Measurements from ENCODE around the gene ZBTB24. TPM values are rescaled to one million over a fixed set of nuclear protein-coding genes. Genes with fewer than 3 reads are reported as not detected.

The ZBTB24 gene
- total RNA-seq, 1 donor from 2014 or later, result 5.1 TPM

DNA sequence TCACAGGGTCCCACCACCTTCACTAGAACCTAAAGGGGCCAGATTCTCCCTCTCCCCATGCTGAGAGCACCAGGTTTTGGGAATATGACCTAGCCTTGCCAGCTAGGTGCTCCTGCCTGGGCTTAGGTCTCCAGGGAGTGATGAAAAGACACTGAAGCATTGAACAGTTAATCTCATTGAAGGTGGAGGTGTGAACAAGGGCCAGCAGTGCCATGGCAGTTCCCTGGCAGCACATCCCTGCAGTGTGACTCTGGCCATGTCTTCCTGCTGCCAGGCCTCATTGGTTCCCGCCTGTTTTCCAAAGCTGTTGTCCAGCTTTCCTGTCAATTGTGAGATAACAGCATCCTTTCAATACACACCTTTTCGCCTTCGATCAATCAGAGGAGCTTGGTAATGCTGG is 53.5 kb downstream of the ZBTB24 start:
- Mint-ChIP-seq H3K4me3 (ENCODE audit: unreplicated experiment) (no peak overlapping the region), H3K9me3 (ENCODE audit: unreplicated experiment) (no peaks in the 10 kb centered on the region), H3K27ac (ENCODE audit: unreplicated experiment) (no peak overlapping the region), H3K4me1 (ENCODE audit: unreplicated experiment) (no peaks in the 10 kb centered on the region), H3K36me3 (ENCODE audit: low read depth, unreplicated experiment) (no peaks in the 10 kb centered on the region), H3K27me3 (ENCODE audit: unreplicated experiment) (no peaks in the 10 kb centered on the region)
- TF ChIP-seq, protein P1, sequence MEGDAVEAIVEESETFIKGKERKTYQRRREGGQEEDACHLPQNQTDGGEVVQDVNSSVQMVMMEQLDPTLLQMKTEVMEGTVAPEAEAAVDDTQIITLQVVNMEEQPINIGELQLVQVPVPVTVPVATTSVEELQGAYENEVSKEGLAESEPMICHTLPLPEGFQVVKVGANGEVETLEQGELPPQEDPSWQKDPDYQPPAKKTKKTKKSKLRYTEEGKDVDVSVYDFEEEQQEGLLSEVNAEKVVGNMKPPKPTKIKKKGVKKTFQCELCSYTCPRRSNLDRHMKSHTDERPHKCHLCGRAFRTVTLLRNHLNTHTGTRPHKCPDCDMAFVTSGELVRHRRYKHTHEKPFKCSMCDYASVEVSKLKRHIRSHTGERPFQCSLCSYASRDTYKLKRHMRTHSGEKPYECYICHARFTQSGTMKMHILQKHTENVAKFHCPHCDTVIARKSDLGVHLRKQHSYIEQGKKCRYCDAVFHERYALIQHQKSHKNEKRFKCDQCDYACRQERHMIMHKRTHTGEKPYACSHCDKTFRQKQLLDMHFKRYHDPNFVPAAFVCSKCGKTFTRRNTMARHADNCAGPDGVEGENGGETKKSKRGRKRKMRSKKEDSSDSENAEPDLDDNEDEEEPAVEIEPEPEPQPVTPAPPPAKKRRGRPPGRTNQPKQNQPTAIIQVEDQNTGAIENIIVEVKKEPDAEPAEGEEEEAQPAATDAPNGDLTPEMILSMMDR (IDR thresholded peaks at IDR 0.05; ENCODE audit: unreplicated experiment), result no peak
- DNase-seq (ENCODE audit: low spot score), result no peak

DNA sequence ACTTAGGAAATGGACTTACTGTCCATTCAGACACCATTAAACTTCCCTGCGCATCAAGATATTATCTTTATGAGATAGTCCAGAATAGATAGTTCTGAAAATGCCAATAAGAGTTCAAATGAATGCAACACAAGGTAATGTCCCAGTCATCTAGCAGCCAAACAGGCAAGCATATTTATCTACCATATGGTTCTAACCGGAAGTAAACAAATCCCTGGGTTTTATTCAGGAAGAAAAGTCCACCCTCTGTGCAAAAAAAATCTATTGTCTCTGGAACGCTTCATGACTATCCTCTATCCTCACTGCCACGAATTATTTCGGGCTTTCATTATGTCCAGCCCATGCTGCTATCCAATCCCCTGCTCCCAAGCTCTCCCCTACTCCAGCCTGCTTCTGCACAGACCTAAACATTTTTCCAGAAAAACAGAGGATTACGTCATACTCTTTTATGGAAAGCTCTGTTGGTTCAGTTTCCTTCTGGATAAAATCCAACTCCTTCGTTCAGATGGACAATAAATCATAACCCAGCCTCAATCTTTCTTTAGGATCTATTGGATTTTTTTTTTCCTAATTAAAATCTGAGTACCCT is 54.0 kb downstream of the ZBTB24 start:
- no peaks in the 10 kb centered on the region for H3K9me3 Mint-ChIP-seq (ENCODE audit: unreplicated experiment)
- peaks cover under 1% of the 10 kb centered on the region for H3K36me3 Mint-ChIP-seq (ENCODE audit: low read depth, unreplicated experiment)
- DNase-seq (ENCODE audit: low spot score), result no peak
- no peak overlapping the region for H3K4me3 Mint-ChIP-seq (ENCODE audit: unreplicated experiment)
- no peaks in the 10 kb centered on the region for H3K4me1 Mint-ChIP-seq (ENCODE audit: unreplicated experiment)
- TF ChIP-seq, protein P1 (IDR thresholded peaks at IDR 0.05; ENCODE audit: unreplicated experiment), result no peak
- no peaks in the 10 kb centered on the region for H3K27me3 Mint-ChIP-seq (ENCODE audit: unreplicated experiment)
- no peak overlapping the region for H3K27ac Mint-ChIP-seq (ENCODE audit: unreplicated experiment)

DNA sequence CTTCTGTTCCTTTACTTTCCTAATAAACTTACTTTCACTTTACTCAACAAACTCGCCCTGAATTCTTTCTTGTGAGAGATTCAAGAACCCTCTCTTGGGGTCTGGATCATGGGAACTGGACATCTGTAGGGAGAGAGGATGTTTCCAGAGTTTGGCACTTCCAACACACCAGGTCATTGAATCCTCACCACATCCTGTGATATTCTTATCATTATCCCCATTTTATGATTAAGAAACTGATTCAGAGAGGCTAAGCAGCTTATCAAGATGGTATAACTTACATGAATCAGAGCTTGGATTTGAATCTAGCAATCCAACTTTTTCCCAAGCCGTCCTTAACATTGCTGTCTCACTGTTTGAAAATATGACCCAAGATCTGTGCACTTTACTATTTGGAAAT is 58.1 kb downstream of the ZBTB24 start:
- Mint-ChIP-seq H3K27ac (ENCODE audit: unreplicated experiment) (no peak overlapping the region), H3K4me1 (ENCODE audit: unreplicated experiment) (no peaks in the 10 kb centered on the region), H3K27me3 (ENCODE audit: unreplicated experiment) (peaks cover 1% of the 10 kb centered on the region), H3K36me3 (ENCODE audit: low read depth, unreplicated experiment) (peaks cover 3% of the 10 kb centered on the region), H3K9me3 (ENCODE audit: unreplicated experiment) (no peaks in the 10 kb centered on the region), H3K4me3 (ENCODE audit: unreplicated experiment) (no peak overlapping the region)
- TF ChIP-seq, protein P1 (IDR thresholded peaks at IDR 0.05; ENCODE audit: unreplicated experiment), result no peak
- no peak for DNase-seq (ENCODE audit: low spot score)

DNA sequence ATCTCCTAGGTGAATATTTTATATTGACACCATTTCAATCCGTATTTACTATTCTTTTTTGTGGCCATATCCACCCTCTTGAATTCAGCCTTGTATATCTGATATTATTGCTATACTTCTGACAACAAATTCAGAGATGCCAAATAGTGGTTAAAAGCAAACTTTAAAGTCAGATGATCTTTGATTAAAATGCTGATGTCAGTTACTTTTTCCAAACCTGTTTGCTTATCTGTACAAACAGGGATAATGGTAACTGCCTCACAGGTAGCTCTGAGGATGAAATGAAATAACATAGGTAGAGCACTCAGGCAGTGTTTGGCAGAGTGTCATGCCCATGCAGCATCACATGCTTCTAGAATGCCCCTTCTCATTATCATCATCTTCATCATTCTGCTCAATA is 61.8 kb downstream of the ZBTB24 start:
- TF ChIP-seq, protein P1 (IDR thresholded peaks at IDR 0.05; ENCODE audit: unreplicated experiment), result no peak
- H3K4me1 Mint-ChIP-seq (ENCODE audit: unreplicated experiment), result no peaks in the 10 kb centered on the region
- H3K36me3 Mint-ChIP-seq (ENCODE audit: low read depth, unreplicated experiment), result peaks cover 3% of the 10 kb centered on the region
- H3K4me3 Mint-ChIP-seq (ENCODE audit: unreplicated experiment), result no peak overlapping the region
- peaks cover 1% of the 10 kb centered on the region for H3K27me3 Mint-ChIP-seq (ENCODE audit: unreplicated experiment)
- no peak for DNase-seq (ENCODE audit: low spot score)
- no peaks in the 10 kb centered on the region for H3K9me3 Mint-ChIP-seq (ENCODE audit: unreplicated experiment)
- no peak overlapping the region for H3K27ac Mint-ChIP-seq (ENCODE audit: unreplicated experiment)

DNA sequence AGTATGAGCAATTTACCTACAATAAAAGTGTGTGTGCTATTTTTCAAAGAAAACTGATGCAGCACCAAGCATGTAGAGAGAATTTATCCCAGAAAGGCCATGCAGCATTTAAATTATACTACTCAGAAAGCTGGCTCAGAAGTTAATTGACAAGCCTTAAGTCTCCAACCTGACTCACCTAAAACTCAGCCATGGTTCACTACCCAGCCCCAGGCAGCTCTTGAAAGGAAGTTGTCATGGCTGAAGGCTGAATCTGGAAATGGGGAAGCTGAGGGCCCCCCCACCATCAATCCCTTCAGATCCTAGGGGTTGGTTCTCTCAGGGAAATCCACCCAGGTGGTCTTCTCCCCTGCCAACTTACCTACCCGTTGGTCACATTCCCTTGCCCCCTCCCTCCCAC is 62.3 kb downstream of the ZBTB24 start:
- Mint-ChIP-seq H3K4me3 (ENCODE audit: unreplicated experiment) (no peak overlapping the region), H3K36me3 (ENCODE audit: low read depth, unreplicated experiment) (peaks cover 3% of the 10 kb centered on the region), H3K9me3 (ENCODE audit: unreplicated experiment) (no peaks in the 10 kb centered on the region), H3K27me3 (ENCODE audit: unreplicated experiment) (peaks cover 1% of the 10 kb centered on the region), H3K27ac (ENCODE audit: unreplicated experiment) (no peak overlapping the region), H3K4me1 (ENCODE audit: unreplicated experiment) (no peaks in the 10 kb centered on the region)
- TF ChIP-seq, protein P1 (IDR thresholded peaks at IDR 0.05; ENCODE audit: unreplicated experiment), result no peak
- DNase-seq (ENCODE audit: low spot score), result no peak

Data from endothelial cell (in vitro differentiated cells).